Loucy (cell line): ENCODE results near the gene SYT2.
"Not testable (repeated sequence)": the region's sequence is repeated elsewhere in the genome, so short reads cannot be mapped to it uniquely, and the experiment has no call there.

Source experiments
- H2AFZ ChIP-seq: fragments of 200-600 bp; sonication (generic); 2 replicates; pipeline ENCODE4 v1.6.0; 2016; ENCODE audit warnings: antibody characterized with exemption, mild to moderate bottlenecking, low read length, moderate library complexity
- H3F3A ChIP-seq: fragments of 200-600 bp; 2 replicates; pipeline ENCODE4 v1.6.0; 2016; ENCODE audit warnings: antibody characterized with exemption, low read depth, mild to moderate bottlenecking
- H3K27me3 ChIP-seq: fragments of 200-600 bp; sonication (generic); 2 replicates; pipeline ENCODE4 v1.6.1; 2014; ENCODE audit warnings: low read length, mild to moderate bottlenecking; ENCODE audit not compliant: insufficient read depth, poor library complexity, severe bottlenecking
- H3K36me3 ChIP-seq: fragments of 200-600 bp; sonication (generic); 2 replicates; pipeline ENCODE4 v1.6.1; 2016; ENCODE audit warnings: low read length; ENCODE audit not compliant: insufficient read depth
- H3K4me1 ChIP-seq: fragments of 200-600 bp; sonication (generic); 2 replicates; pipeline ENCODE4 v1.5.1; 2014; ENCODE audit warnings: low read length, mild to moderate bottlenecking; ENCODE audit not compliant: insufficient read depth, poor library complexity, severe bottlenecking
- H3K4me2 ChIP-seq: fragments of 200-600 bp; sonication (generic); 2 replicates; pipeline ENCODE4 v1.6.0; 2014; ENCODE audit warnings: antibody characterized with exemption, low read length, low read depth, mild to moderate bottlenecking; ENCODE audit not compliant: poor library complexity, severe bottlenecking
- H3K4me3 ChIP-seq: fragments of 200-600 bp; sonication (generic); 2 replicates; pipeline ENCODE4 v1.5.1; 2014; ENCODE audit warnings: low read length, mild to moderate bottlenecking, mixed read lengths; ENCODE audit not compliant: poor library complexity, severe bottlenecking
- H3K79me2 ChIP-seq: fragments of 200-600 bp; sonication (generic); 2 replicates; pipeline ENCODE4 v1.6.1; 2014; ENCODE audit warnings: low read length; ENCODE audit not compliant: insufficient read depth
- H3K9ac ChIP-seq: fragments of 200-600 bp; sonication (generic); 2 replicates; pipeline ENCODE4 v1.6.0; 2014; ENCODE audit warnings: mild to moderate bottlenecking, low read depth, low read length, moderate library complexity; ENCODE audit not compliant: poor library complexity, severe bottlenecking
- H3K9me2 ChIP-seq: fragments of 200-600 bp; sonication (generic); replicated peaks from 2 replicates; pipeline ENCODE4 v1.6.1; 2016; ENCODE audit warnings: low read depth, low read length, mixed read lengths
- H3K9me3 ChIP-seq: fragments of 200-600 bp; sonication (generic); 2 replicates; pipeline ENCODE4 v1.6.1; 2014; ENCODE audit warnings: mild to moderate bottlenecking, antibody characterized with exemption, low read length, low read depth; ENCODE audit not compliant: insufficient read depth
- H4K20me1 ChIP-seq: fragments of 200-600 bp; sonication (generic); 2 replicates; pipeline ENCODE4 v1.6.0; 2014; ENCODE audit warnings: antibody characterized with exemption, low read length, mild to moderate bottlenecking; ENCODE audit not compliant: insufficient read depth, poor library complexity, severe bottlenecking
- CTCF ChIP-seq: fragments of 200-600 bp; sonication (generic); conservative IDR thresholded peaks from 2 replicates; pipeline ENCODE4 v1.5.1; 2014; ENCODE audit warnings: mild to moderate bottlenecking, antibody characterized with exemption, low read length
- EZH2phosphoT487 ChIP-seq: fragments of 200-600 bp; IDR thresholded peaks from 2 replicates; pipeline ENCODE4 v1.6.1; 2018; ENCODE audit warnings: antibody characterized with exemption, mild to moderate bottlenecking, moderate library complexity, borderline replicate concordance

Gene SYT2

GRCh38 chr1:202638019-202638700 lies 72.1 kb downstream of the SYT2 start:
- Histone ChIP-seq H3K4me1 (no peaks in the 10 kb centered on the region), H3K27me3 (no peaks in the 10 kb centered on the region), H3K9me3 (no peaks in the 10 kb centered on the region), H4K20me1 (no peaks in the 10 kb centered on the region), H3K9me2 (no peaks in the 10 kb centered on the region), H2AFZ (no peak overlapping the region), H3K36me3 (no peaks in the 10 kb centered on the region), H3K9ac (no peak overlapping the region), H3K79me2 (no peaks in the 10 kb centered on the region), H3K4me2 (no peak overlapping the region), H3F3A (no peaks in the 10 kb centered on the region), H3K4me3 (no peak overlapping the region)
- TF ChIP-seq EZH2phosphoT487 (no peak), CTCF (no peak)

- not testable (repeated sequence) for H3K9ac ChIP-seq, H3K4me2 ChIP-seq, H4K20me1 ChIP-seq, H3K4me1 ChIP-seq, H3K4me3 ChIP-seq, H3K27me3 ChIP-seq, H3K79me2 ChIP-seq, H3K9me2 ChIP-seq, H2AFZ ChIP-seq, H3K36me3 ChIP-seq, H3K9me3 ChIP-seq, H3F3A ChIP-seq
These were observed 72.8 kb downstream of the SYT2 start for GRCh38 chr1:202637321-202638018.

GRCh38 chr1:202636171-202636570 lies 74.1 kb downstream of the SYT2 start:
- H3K4me2 ChIP-seq, H3K27me3 ChIP-seq, H2AFZ ChIP-seq: not testable (repeated sequence)

GRCh38 chr1:202632241-202632640 lies 78.0 kb downstream of the SYT2 start:
- Histone ChIP-seq H3K27me3 (no peaks in the 10 kb centered on the region), H3K4me2 (no peak overlapping the region), H2AFZ (no peak overlapping the region), H3K4me1 (peaks cover 25% of the 10 kb centered on the region), H3K79me2 (no peaks in the 10 kb centered on the region), H3K9ac (no peak overlapping the region), H3K4me3 (no peak overlapping the region), H3K36me3 (no peaks in the 10 kb centered on the region), H3F3A (no peaks in the 10 kb centered on the region), H4K20me1 (no peaks in the 10 kb centered on the region), H3K9me3 (no peaks in the 10 kb centered on the region), H3K9me2 (no peaks in the 10 kb centered on the region)
- no peak for TF ChIP-seq EZH2phosphoT487
- TF ChIP-seq CTCF, result no peak

More at GRCh38 chr1:202636171-202636570, 74.1 kb downstream of the SYT2 start:
- not testable (repeated sequence) for H3K36me3 ChIP-seq, H3K79me2 ChIP-seq, H3K9me3 ChIP-seq, H3K9ac ChIP-seq, H3K4me3 ChIP-seq, H3K4me1 ChIP-seq, H3K9me2 ChIP-seq, H3F3A ChIP-seq, H4K20me1 ChIP-seq
